NCI-H1092 treated with DMSO at 0.1 percent for 48 hours (cell line): ENCODE measurements around the gene MINK1.
"Not testable (repeated sequence)": the region's sequence is repeated elsewhere in the genome, so short reads cannot be mapped to it uniquely, and the experiment has no call there.

ENCODE experiments used
- DNase-seq: peaks from one replicate; lab custom pipeline; 2025; lab: John Stamatoyannopoulos, UW

Gene MINK1

DNA sequence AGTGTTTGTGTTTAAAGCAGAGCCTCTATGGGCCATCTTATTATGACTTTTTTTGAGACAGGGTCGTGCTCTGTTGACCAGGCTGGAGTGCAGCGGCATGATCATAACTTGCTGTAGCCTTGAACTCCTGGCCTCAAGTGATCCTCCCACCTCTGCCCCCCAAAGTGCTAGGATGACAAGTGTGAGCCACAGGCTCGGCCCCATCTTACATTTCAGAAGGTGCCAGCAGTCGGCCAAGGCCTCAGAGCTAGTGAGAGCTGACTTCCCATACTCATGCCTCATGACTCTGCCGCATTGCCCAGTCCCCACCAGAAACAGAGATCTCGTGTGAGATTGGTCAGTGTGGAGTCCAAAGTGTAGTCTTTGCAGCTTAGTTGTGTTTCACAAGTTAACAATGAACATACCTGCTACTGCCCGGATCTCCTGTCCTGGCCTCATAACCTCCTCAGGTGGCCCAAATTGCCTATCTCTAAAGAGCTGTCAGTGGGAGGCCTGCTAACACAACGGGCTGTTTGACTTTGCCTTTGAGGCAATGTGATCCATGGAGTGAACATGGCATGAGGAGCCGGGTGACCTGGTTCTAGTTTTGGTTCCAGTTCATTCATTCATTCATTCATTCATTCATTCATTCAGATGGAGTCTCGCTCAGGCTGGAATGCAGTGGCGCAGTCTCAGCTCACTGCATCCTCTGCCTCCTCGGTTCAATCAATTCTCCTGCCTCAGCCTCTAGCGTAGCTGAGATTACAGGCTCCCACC, 13.7 kb downstream of the MINK1 start:
- no peak for DNase-seq

DNA sequence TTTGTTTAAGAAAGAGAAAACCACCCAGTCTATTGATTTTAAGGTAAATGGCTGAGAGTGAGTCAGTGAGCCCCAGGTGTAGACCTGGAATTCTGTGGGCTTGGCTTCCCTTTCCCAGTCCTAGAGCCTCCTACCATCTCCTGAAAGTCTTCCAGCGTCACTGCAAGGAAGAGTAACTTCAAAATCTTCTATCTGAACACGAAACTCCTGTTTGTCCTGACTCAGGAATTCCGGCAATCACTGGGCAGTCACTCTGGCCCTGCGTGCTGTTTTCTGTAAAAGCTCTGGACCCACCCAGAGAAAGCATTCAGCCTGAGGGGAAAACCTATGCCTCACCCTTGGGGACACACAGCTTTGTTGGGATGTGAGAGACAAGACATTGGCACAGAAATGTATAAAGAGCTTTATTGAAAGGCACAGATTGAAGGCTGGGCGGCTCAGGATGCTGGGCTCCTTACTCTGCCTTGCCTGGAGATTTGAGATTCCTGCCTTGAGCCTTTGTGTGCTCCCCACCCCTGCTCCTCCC, 15.9 kb downstream of the MINK1 start:
- no peak for DNase-seq

DNA sequence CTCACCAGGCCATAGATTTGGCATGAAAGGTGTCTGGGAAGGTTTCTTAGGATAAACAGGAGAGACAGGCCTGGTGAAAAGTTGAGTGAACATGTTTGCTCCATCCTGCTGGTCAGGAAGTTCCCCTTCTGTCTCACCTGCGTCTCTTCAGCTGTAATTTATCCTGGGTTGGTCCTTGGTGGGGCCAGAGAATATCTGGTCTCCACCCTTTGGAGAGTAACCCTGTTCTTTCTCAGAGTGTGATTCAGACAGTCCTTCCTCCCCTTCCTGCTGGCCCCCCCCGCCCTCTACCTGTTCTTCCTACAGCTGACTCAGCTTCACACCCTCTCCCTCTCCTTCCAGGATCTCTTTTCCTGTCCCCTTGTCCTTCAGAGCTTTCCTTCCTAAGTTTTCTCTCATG, 17.1 kb downstream of the MINK1 start:
- DNase-seq, result no peak

DNA sequence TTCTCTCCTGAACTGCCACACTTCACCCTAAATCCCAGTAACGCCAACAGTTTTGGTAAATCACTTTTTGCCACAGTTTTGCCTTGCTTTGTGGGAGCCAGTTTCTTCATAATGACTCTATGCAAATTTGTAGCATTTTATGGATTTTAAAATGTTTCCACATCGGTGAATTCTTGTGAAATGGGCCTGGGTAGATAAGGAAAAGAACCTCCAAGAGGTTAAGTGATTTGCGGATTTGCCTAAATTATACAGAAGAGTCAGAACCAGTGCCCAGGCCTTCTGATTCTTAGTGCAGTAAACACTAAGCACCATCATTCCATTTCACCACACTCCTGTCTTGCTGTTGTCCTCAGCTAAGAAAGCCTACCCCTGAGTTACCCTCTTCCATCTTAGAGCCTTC, 17.9 kb downstream of the MINK1 start:
- no peak for DNase-seq

DNA sequence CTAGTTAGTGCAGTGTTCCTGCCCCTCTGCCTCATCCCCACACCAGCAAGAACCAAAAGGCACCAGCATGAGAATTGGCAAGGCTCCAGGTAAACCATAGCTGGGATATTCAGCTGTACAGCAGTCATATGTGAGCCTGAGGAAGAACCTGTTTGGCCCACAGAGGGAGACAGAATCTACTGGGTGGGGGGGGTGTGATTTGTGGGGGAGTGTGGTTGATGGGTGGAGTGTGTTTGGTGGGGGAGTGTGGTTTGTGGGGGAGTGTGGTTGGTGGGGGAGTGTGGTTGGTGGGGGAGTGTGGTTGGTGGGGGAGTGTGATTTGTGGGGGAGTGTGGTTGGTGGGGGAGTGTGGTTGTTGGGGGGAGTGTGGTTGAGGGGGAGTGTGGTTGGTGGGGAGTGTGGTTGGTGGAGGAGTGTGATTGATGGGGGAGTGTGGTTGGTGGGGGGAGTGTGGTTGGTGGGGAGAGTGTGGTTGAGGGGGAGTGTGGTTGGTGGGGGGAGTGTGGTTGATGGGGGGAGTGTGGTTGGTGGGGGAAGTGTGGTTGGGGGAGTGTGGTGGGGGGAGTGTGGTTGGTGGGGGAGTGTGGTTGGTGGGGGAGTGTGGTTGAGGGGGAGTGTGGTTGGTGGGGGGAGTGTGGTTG, 19.5 kb downstream of the MINK1 start:
- DNase-seq, result no peak

DNA sequence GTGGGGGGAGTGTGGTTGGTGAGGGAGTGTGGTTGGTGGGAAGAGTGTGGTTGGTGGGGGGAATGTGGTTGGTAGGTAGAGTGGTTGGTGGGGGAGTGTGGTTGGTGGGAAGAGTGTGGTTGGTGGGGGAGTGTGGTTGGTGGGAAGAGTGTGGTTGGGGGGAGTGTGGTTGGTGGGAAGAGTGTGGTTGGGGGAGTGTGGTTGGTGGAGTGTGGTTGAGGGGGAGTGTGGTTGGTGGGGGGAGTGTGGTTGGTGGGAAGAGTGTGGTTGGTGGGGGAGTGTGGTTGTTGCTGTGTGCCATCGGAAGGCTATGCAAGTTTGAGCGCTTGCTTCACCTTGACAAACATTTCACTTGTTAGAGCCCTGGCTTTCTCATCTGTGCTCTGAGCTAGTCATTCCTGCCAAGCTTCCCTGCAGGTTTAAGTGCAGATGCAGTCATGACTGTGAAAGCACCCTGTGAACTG, 20.1 kb downstream of the MINK1 start:
- no peak for DNase-seq

DNA sequence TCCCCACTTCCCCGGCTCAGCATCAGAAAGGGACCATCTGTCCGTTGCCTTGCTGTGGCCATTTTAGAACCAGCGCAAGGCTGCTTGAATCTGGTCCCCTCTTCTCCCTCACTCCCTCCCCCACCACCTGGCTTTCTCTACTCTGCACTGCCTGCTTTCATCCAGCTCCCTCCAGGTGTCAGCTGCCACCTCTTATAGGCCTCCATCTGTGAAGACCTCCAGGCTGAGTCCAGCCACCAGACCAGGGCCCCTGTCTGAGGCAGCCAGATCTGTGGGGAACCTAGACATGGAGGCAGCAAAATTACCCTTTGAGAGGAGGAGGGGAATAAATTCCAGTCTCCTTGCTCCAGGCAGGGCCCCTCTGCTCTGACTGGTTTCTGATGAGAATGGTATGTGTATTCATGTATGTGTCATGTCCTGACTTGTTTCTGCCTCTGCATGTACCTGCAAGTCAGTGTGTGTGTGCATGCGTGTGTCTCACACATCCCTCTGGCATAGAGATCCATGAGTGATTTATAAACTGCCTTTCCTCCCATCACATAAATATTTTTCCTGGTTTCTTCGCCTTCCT, 21.1 kb downstream of the MINK1 start:
- DNase-seq, result no peak

DNA sequence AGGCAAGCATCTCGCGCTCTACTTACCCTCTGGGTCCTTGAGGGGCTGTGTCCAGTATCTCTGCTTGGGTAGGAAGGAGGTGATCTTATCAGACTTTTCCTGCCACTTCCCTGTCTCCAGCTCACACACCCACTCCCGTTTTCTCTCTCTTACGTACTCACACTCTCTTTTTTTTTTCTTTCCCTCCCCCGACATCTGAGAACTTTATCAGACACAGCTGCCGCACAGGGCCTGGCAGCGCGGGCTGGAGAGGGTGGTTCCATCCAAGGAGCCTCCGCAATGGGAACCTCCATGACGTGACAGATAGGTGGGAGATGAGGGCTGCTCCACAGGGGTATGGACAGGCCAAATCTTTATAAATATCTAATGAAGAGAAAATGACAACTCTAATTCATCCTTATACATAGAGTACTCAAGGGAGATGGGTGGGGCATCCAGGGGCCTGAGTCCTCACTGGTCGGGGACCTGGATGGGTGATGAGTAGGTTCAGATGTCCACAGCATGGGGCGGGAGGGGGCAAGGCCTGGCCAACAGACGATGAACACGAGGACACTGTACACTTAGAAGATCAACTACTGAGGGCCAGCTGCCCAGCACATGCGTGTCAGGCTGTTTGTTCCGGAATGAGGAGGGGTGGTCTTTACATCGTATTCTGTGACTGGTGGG, 23.3 kb downstream of the MINK1 start:
- DNase-seq, result no peak

DNA sequence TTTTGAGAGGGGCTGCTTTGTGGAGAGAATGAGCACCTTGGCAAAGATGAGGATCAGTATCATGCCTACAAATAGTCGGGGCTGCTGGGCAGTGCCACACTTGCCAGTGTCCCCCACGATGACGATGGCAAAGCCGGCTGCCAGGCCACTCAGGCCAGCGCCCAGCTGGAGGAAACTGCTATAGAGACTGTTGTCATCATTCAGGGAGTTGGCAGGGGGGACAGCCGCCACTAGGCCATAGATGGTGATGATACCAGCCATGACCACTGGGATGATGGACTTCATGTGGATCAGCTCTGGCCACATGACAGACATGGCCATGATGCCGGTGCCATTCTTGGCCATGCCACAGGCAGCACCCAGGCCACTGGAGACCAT, 23.8 kb downstream of the MINK1 start:
- no peak for DNase-seq

DNA sequence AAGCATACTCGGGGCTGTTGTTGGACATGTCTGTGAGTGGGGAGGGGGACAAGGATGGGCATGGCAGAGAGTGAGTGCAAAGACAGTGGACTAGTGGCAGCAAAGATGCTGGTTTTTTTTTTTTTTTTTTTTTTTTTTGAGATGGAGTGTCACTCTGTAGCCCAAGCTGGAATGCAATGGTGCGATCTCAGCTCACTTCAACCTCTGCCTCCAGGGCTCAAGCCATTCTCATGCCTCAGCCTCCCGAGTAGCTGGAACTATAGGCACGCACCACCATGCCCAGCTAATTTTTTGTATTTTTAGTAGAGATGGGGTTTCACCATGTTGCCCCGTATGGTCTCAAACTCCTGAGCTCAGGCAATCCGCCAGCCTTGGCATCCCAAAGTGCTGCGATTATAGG, 24.2 kb downstream of the MINK1 start:
- not testable (repeated sequence) for DNase-seq

DNA sequence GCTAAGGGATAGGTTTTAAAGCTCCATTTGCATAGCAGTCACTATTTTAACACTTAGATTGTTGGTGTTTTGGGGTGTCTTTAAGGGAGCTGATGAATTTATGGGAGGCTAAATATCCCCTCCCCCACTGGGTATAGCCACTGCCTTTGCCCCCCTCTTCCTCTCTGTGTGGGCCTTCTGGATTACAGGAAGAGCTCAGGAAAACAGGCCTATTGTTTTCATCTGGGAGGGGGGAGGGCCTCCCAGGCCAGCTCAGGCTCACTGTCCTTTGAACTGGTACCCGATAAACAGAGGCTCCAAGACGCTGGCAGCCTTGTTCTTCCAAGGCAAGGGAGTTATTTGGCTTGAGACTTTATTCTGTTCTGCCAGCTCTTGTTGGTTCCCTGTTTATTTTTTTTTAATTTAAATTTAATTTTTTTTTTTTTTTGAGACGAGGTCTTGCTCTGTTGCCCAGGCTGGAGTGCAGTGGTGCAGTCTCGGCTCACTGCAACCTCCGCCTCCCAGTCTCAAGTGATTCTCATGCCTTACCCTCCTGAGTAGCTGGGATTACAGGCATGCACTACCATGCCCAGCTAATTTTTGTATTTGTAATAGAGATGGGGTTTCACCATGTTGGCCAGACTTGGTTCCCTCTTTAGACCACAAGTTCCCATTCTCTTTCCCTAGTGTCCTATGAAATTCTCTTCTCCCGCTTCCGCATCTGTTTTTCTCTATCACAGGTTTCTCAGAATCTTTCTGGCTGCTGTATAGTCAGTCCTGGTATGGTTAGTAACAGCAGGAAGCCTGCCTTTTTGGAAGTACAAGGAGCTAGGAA, 25.1 kb downstream of the MINK1 start:
- DNase-seq, result no peak

DNA sequence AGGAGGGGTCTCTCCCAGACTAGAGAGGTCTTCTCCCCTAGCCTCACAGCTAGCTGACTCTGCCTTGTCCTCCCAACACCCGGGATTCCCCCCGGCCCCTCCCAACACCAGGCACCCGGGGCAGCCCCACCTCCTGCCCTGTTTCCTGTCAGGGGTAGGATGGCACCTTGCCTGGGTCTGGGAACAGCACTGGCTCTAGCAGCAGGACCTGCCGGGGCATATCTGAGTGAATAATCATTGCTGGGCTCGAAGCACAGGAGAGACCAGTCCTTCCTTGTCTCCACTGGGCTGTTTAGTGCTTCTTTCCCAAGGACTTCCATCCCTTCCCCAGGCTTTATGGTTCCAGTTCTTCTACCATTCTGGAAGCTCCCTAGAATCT, 25.7 kb downstream of the MINK1 start:
- DNase-seq, result no peak

DNA sequence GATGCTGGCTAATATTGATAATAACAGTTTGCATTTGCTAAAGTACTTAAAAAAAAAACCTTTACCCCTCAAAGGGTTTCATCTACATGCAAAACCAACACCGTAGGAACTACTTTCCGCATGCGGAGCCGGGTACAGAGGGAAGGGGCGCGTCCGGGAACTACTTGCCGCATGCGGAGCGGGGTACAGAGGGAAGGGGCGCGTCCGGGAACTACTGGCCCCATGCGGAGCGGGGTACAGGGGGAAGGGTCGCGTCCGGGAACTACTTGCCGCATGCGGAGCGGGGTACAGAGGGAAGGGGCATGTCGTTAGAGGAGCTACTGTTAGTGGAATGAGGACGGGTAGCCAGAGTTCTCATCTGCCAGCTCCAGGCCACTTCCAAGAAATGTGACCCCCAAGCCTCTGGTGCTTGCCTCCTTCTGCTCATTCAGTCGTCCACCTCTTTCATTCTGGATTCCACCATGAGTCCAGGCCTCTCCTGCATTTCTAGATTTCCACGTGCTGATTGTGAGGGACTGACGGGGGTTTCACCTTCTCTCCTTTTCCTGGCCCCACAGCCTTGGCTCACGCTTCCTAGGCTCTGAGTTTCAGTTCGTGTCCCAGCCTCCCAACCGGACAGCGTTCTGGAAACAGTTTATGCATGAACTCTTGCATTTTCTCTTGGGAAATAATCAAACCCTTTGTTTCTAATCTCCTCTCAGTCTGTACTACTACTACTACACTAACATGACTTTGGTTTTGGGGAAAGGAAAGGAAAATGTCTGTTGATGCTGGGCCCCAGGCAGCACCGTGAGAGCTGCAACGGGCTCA, 26.9 kb downstream of the MINK1 start:
- DNase-seq, result no peak

DNA sequence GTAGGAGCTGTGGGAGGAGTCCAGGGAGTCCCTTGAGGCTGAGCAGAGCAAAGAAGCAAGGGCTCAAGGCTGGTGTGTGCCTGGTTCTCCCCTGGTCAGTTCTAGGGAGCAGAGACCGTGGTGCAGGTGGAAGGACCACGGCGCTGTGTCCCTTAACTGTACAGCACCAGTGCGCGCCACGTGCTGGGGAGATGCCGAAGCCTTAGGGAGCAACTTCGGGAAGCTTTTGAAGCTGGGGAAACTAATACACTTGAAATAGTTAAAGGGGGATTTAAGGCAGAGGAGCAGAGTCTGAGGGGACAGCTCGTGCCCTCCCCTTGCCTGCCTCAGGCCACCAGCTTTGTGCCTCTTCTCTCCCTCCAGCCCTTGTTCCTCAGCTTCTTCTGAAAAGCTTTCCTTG, 27.5 kb downstream of the MINK1 start:
- no peak for DNase-seq

DNA sequence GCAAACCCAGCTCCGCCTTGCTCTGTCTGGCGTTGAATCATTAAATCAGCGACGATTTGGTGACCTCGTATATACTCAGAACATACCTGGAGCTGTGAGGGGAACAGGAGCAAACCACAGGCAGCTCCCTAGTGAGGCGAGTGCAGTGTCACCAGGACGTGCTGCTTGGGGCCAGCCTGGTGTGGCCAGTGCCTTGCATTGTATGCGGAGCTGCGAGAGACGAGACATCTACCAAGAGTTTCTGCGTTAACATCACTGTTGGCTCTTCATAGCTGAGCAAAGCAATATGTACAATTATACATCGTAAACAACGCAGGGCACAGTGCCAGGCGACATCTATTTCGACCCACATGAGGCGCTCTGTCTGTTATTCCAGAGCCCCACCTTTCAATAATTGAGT, 27.9 kb downstream of the MINK1 start:
- no peak for DNase-seq

DNA sequence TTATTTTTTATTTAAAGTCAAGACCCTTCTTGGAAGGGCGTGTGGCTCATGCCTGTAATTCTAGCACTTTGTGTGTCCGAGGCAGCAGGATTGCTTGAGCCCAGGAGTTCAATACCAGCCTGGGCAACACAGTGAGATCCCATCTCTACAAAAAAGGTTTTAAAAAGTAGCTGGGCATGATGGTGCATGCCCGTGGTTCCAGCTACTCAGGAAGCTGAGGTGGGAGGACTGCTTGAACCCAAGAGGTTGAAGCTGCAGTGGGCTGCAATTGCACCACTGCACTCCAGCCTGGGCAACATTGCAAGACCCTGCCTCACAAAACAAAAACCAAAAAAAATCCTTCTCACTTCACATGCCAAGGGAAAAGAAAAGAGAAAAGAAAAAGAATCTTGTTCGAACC, 29.6 kb downstream of the MINK1 start:
- DNase-seq, result no peak

DNA sequence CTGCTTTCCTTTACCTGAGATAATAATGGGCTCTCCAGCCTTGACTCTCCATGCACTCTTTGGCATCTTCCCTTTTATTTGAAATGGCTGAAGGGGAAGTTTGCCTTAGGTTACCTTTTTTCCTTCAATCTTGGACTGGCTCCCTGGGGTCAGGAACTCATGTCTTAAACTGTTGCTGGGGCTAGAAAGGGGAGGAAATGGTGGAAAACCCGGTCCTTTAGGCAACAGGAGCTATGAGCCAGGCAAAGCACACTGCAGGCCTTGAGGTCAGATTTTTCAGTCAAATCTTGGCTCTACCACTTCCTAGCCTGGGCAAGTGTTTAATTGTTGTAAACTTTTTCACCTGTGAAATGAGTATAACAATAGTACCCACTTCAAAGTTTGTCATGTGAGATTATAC, 30.2 kb downstream of the MINK1 start:
- no peak for DNase-seq

DNA sequence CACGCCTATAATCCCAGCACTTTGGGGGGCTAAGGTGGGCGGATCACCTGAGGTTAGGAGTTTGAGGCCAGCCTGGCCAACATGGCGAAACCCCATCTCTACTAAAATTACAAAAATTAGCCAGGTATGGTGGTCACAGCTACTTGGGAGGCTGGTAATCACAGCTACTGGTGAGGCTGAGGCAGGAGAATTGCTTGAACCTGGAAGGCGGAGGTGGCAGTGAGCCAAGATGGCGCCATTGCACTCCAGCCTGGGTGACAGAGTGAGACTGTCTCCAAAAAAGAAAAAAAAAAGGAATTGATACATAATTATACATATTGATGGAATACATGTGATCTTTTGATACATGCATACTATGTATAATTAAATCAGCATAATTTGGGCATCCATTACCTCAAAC, 34.4 kb downstream of the MINK1 start:
- DNase-seq, result not testable (repeated sequence)

DNA sequence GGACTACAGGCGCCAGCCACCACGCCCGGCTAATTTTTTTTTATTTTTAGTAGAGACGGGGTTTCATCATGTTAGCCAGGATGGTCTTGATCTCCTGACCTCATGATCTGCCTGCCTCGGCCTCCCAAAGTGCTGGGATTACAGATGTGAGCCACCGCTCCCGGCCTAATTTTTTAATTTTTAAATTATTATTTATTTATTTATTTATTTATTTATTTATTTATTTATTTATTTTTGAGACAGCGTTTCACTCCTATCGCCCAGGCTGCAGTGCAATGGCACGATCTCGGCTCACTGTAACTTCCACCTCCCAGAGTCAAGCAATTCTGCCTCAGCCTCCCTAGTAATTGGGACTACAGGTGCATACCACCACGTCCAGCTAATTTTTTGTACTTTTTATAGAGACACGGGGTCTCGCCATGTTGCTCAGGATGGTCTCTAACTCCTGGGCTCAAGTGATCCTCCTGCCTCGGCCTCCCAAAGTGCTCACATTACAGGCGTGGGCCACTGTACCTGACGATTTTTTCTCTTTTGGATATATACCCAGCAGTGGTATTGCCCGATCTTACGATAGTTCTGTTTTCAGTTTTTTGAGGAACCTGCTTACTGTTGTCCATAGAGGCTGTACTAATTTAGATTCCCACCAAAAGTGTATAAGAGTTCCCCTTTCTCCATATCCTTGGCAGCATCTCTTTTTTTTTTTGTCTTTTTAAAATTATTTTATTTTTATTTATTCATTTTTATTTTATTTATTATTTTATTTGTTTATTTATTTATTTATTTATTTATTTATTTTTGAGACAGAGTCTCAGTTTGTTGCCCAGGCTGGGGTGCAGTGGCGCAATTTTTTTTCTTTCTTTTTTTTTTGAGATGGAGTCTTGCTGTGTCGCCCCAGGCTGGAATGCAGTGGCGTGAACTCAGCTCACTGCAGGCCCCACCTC, 36.2 kb downstream of the MINK1 start:
- not testable (repeated sequence) for DNase-seq

DNA sequence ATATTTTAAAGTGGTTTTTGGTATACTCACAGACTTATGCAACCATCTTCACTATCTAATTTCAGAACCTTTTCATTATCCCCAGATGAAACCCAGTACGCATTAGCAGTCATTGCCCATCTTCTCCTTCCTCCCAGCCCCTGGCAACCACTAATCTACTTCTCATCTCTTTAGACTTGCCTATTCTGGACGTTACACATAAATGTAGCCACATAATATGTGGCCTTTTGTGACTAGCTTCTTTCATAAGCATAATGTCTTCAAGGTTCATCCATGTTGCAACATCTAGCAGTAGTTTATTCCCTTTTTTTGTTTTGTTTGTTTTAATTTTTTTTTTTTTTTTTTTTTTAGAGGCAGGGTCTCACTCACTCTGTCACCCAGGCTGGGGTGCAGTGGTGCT, 37.7 kb downstream of the MINK1 start:
- DNase-seq, result no peak
